Measurements from ENCODE around the gene REN.

The REN gene

DNA sequence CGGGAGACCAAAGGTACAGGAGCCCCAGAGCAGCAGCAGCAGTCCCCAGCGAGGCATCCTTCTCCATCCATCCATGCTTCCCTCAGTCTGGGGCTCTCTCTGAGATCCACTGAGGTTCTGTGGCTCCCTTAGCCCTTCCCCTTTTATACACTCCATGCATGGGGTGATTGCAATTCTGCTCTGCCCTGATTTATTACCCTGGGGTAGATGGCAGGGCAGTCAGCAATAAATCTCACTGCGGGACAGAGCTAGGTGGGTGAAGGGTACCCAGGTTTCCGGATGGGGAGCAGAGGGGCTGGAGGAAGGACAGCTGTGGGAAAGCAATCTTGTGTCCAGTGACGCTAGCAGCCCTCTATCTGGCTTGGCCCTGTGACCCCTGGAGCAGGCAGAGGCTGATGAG lies at the start of gene REN:
Gene REN, minus strand, starts transcription at position 119 of the 400 bp plus-strand sequence. Its CDS starts 44 bp downstream, at position 75.
- no peak for DNase-seq

GRCh38 chr1:204213668-204214662 lies 47.8 kb upstream of the REN start, which contains the start of gene GOLT1A:
TSS of gene GOLT1A (minus strand) at chr1:204213988. CDS start at chr1:204213906, 82 bp downstream.
- no peak for DNase-seq

DNA sequence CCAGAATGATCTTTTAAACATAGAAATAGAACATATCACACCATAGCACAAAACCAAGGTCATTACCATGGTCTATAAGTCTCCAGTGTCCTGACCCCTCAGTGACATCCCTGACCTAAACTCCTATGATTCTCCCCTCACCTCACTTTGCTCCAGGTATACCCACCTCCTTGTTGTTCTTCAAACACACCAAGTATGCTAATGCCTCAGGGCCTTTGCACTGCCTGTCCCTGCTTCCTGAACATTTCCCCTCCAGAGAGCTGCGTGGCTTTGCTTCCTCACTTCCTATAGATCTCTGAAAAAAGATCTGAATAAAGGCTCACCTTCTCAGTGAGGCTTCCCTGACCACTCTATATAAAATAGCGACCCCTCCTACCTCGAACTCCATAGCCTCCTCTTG lies 46.6 kb upstream of the REN start:
- no peak for DNase-seq

- no peak for DNase-seq
Measured at GRCh38 chr1:204211046-204211445, 44.9 kb upstream of the REN start.

DNA sequence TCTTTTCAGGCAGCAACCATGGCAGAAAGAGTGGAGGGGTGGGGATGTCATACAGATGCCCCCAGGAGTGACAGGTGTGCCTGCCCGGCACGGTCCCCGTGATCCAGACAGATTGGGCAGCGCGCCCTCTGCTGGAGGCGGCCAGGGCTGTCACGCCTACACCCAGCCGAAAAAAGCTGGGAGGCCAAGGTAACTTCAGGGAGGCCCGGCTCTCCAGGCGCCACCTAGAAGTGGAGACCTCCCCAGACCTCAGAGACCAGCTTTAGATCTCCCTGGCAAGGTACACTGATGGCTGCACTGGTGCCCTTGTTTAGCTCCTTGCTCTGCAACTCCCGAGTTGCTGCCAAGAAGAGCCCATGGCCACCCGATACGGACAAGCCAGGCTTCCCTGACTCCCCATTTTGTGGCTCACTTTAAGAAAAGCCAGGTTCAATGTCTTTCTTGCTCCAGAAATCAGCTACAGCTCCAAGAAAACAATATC lies 41.0 kb upstream of the REN start:
- peak; percentile 3 to 22 for DNase-seq

GRCh38 chr1:204206121-204206520 lies 40.0 kb upstream of the REN start:
- no peak for DNase-seq

DNA sequence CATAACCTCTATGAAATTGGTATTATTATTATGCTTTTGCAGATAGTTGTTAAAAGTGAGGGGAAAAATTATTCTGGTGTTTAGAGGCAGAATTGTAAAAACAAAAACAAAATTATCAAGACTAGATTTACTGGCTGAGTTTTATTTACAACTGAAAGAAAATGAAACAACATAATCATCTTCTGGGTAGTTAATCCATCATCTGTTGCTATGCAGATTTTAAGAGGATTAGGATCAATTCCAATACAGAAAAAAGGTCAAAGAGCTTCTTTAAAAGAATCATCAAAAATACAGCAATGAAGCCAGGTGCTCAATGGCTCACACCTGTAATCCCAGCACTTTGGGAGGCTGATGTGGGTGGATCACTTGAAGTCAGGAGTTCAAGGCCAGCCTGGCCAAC lies 39.3 kb upstream of the REN start:
- no peak for DNase-seq

DNA sequence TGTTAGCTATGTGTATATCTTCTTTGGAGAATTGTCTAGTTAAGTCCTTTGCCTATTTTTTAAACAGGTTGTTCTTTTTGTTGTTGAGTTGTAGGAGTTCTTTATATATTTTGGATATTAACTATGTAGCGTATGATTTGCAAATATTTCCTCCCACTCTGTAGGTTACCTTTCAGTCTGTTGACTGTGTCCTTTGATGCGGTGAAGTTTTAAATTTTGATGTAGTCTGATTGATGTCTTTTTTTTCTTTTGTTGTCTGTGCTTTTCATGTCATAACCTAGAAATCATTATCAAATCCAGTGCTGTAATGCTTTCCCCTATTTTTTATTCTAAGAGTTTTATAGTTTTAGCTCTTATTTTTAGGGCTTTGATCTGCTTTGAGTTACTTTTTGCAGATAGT lies 38.8 kb upstream of the REN start:
- DNase-seq = no peak

GRCh38 chr1:204203206-204203767 lies 37.1 kb upstream of the REN start:
- no peak for DNase-seq

- no peak for DNase-seq
Measured at GRCh38 chr1:204202481-204202880, 36.3 kb upstream of the REN start.

GRCh38 chr1:204201348-204202040 lies 35.4 kb upstream of the REN start:
- no peak for DNase-seq

GRCh38 chr1:204199579-204199978 lies 33.4 kb upstream of the REN start:
- DNase-seq = no peak

DNA sequence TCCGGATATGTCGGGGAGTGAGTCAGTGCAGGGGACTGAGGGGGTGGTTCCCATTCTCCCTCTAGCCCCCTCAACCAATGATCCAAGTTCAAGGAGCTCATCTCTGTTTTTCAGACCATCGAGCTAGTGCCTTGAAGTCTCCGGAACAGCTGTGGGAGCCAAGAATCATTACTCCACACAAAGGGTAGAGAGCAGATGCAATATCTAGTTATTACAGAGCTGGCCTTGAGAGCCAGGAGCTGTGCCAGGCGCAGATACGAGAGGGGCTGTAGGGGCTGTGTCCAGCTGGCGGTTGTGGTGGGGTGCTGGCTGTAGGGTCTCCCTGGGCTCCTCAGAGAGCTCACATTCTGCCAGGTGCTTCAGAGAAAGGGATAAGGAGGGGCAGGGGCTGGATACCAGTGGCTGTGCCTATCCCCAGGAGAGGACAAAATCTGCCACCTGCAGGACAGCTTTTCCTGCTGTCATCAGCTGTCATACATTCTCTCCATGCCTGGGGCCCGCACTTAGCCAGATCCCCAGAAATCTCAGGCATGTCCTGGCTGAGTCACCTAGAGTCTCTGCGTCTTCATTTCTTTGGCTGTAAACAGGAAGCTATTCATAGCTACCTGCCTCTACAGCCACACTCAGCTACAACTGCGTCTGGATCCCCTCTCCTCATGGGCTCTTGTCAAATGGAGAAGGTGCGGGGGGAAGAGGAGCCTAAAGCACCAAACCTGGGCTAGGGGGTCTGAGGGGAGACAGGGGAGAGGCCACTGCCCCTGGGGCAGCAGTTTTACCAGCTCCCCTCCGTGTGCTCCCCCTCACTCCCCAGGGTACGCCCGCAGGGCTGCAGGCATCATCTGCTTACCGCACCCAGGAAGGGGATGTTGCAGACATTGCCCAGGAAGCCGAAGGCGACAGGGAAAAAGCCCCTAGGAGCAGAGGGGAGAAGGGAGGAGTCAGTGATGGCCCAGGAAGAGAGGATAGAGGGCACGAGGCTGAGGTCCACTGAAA lies 32.5 kb upstream of the REN start:
- no peak for DNase-seq

GRCh38 chr1:204197068-204197467 lies 30.9 kb upstream of the REN start:
- no peak for DNase-seq

DNA sequence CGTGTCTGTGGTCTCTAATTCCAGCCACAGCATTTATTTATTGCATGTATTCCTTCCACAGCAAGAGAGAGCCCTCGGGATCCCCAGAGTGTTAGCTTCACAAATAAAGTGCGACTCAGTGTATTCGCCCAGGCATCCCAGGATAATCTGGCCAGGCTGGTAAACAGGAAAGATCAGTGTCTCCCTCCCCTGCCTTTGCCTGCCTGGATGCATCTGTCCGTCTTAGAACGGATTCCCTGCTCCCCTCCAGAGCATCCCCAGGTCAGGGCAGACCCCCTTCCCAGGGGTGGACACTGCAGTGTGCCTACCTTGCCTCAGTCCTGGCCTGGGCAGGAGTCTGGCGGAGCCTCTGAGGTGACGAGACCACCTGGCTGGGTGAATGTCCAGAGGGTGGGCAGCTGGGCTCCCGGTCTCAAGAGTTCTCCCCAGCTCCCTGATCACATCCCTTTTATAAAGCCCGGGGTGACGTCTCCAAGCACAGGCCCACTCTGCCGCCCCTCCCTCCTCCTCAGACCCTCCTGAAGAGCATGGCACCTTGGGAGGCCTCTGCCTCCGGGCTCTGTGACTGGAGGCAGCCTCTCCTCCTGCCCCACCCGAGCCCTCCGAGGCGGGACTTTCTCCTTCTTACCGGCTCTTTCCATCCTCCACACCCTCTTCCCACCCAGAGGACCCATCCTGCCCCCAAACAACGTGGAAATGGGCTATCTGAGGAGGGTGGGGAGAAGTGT lies 30.1 kb upstream of the REN start, which contains the start of gene KISS1:
Gene KISS1, minus strand, starts transcription at position 424 of the 728 bp plus-strand sequence. CDS start 3,615 bp downstream, outside the sequence.
- no peak for DNase-seq

DNA sequence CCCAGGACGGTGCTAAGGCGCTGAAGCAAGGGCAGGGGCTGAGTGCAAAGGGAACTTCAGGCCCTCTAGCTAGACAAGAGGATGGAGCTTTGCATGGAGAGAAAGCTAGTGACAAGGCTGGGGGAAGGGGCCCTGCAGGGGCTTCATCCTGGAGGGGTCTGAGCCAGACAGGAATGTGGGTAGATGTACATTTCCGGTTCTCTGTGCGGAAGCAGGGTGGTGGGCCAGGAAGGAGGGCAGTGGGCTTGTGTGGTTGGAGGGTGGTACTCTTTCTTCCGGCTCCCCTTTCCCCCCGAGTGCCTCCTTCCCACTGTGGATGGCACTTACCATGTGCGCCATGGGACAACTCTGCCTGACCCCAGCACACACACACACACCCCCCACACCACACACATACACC lies 28.6 kb upstream of the REN start:
- no peak for DNase-seq

DNA sequence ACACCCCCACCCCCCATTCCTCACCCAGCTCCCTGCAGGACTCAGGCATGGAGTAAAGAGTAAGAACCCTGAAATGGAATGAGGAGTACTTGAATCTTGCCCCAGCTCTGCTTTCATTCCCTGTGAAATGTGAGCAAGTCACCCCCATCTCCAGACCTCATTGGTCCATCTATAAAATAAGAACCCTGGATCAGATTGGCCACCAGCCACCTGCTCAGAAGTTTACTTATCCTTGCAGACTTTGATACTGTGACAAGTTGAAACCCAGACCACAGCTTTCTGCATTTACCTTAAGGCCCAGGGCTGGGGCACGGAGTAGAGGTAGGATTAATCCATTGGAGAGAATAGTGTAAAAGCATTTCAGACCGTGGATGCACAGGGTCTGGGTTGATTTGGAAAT lies 27.9 kb upstream of the REN start:
- no peak for DNase-seq

DNA sequence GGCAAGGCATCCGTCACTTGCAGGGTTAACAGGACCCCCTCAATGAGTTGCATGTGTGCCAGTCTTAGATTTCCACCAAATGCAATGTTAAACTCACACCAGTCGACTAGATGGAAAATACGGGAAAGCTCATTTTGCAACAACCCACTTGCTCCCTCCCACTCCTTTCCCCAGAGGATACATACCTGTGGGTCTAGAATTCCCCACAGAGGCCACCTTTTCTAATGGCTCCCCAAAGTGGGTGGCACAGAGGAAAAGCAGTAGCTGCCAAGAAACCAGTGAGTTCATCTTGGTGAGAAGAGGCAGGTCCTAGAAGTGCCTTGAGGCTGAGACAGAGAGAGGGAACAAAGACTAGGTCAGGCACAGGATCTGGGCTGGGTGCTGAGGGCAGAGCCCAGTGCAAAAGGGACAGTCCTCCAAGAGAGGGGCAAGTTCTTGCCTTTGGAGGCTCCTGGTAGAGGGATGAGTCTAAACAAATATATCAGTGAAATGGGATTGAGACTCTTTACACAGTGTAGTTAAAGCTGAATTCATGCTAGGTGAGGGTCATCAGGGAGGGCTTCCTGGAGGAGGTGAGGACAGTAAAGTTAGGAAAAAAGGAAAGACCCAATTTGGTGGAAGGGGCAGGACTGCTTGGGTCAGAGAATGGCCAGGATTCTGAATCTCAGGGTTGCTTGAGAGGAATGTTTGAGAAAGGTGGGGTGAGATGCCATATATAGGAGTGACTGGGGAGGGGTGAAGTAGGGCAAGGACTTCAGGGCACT lies 26.6 kb upstream of the REN start:
- no peak for DNase-seq

DNA sequence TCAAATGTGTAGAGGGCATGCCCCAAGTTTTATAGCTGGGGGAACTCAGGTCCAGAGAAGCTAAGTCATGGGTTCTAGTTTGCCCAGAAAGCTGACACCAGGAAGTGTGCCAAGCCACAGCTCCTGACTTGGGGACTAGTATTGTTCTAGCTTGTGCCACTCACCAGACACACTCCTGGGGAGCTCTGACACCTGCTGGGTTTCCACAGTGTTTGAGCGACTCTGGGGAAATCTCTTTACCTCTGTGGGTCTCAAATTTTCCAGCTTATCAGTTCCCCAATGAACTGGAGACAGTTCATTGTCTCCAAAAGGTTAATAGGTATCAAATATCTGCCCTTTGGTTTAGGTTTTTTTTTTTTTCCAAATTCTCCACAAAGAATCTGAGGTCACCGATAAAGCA lies 25.9 kb upstream of the REN start:
- DNase-seq = no peak

GRCh38 chr1:204191456-204191855 lies 25.3 kb upstream of the REN start:
- DNase-seq = no peak

Measured in bone marrow (tissue), 2 donors.